ENCODE measurements around the gene RSPRY1.
A peak's percentile ranks its signal among the peaks of the same experiment; 100 is the strongest.
"Not testable (repeated sequence)": the region's sequence is repeated elsewhere in the genome, so short reads cannot be mapped to it uniquely, and the experiment has no call there.

The RSPRY1 gene

GRCh38 chr16:57273359-57273758, 87.2 kb downstream of the RSPRY1 start:
- Histone ChIP-seq H3K9ac (ENCODE audit: low read length) (no peak overlapping the region), H3K4me1 (ENCODE audit: control insufficient read depth, low read depth, low read length) (peaks cover 5% of the 10 kb centered on the region), H3K27ac (ENCODE audit: low read length) (no peak overlapping the region), H3K36me3 (ENCODE audit: control insufficient read depth, low read depth, low read length) (no peaks in the 10 kb centered on the region), H3K9me3 (ENCODE audit: control insufficient read depth, low read depth, low read length) (no peaks in the 10 kb centered on the region), H3K27me3 (ENCODE audit: control insufficient read depth, insufficient read depth, low read length) (no peaks in the 10 kb centered on the region), H3K4me3 (ENCODE audit: low read length) (no peak overlapping the region)

- no peak overlapping the region for H3K9ac ChIP-seq (ENCODE audit: low read length)
- no peak overlapping the region for H3K27ac ChIP-seq (ENCODE audit: low read length)
- no peaks in the 10 kb centered on the region for H3K9me3 ChIP-seq (ENCODE audit: control insufficient read depth, low read depth, low read length)
- H3K4me3 ChIP-seq (ENCODE audit: low read length): no peak overlapping the region
- no peaks in the 10 kb centered on the region for H3K36me3 ChIP-seq (ENCODE audit: control insufficient read depth, low read depth, low read length)
- peaks cover 5% of the 10 kb centered on the region for H3K4me1 ChIP-seq (ENCODE audit: control insufficient read depth, low read depth, low read length)
- no peaks in the 10 kb centered on the region for H3K27me3 ChIP-seq (ENCODE audit: control insufficient read depth, insufficient read depth, low read length)
Observed at GRCh38 chr16:57273826-57274225, 87.7 kb downstream of the RSPRY1 start.

DNA sequence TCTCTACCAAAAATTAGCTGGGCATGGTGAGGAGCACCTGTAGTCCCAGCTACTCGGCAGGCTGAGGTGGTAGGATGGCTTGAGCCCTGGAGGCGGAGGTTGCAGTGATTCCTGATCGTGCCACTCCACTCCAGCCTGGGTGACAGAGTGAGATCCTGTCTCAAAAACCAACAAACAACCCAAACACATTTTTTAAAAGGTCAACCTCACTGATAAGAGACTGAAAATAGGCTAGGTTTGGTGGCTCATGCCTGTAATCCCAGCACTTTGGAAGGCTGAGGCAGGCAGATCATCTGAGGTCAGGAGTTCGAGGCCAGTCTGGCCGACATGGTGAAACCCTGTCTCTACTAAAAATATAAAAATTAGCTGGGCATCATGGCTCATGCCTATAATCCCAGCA, 89.8 kb downstream of the RSPRY1 start:
- not testable (repeated sequence) for H3K27ac ChIP-seq (ENCODE audit: low read length); H3K4me1 ChIP-seq (ENCODE audit: control insufficient read depth, low read depth, low read length); H3K36me3 ChIP-seq (ENCODE audit: control insufficient read depth, low read depth, low read length); H3K9me3 ChIP-seq (ENCODE audit: control insufficient read depth, low read depth, low read length); H3K9ac ChIP-seq (ENCODE audit: low read length); H3K4me3 ChIP-seq (ENCODE audit: low read length); H3K27me3 ChIP-seq (ENCODE audit: control insufficient read depth, insufficient read depth, low read length)

DNA sequence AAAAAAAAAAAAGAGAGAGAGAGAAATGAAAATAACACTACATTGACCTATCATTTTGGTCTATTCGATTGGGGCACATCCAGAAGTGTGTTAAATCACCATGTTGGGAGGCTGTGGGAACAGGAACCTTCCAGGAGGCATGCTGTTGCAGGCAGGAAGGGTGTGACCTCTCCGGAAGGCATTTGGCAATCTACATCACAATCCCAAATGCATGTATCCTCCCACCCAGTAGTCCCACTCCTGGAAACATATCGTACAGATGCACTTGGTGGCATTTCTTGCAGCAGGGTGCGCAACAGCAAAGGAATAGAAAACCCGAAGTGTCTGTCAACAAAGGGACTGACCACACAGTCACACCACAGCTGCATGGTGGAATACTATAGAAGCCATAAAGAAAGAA, 90.5 kb downstream of the RSPRY1 start:
- H3K27ac ChIP-seq (ENCODE audit: low read length): no peak overlapping the region
- no peak overlapping the region for H3K4me3 ChIP-seq (ENCODE audit: low read length)
- no peaks in the 10 kb centered on the region for H3K36me3 ChIP-seq (ENCODE audit: control insufficient read depth, low read depth, low read length)
- no peak overlapping the region for H3K9ac ChIP-seq (ENCODE audit: low read length)
- H3K4me1 ChIP-seq (ENCODE audit: control insufficient read depth, low read depth, low read length): no peaks in the 10 kb centered on the region
- H3K9me3 ChIP-seq (ENCODE audit: control insufficient read depth, low read depth, low read length): no peaks in the 10 kb centered on the region
- no peaks in the 10 kb centered on the region for H3K27me3 ChIP-seq (ENCODE audit: control insufficient read depth, insufficient read depth, low read length)

DNA sequence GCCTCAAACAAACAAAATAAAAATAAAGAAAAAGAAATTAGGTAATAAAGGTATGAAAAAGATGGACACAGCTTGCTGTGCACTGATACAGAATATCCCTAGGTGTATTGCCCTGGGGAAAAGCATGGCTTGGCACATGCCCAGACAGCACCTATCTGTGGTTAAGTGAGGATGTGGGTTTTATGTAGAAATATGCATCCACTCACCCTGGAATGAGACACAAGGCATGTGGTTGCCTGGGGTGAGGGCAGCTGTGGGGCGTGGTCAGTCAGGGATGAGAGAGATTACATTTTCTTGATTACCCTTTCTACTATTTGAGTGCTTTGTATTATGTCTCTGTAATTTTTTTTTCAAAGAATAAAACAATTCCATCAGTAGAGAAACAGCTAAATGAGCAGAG, 91.5 kb downstream of the RSPRY1 start:
- Histone ChIP-seq H3K9ac (ENCODE audit: low read length) (no peak overlapping the region), H3K27ac (ENCODE audit: low read length) (no peak overlapping the region), H3K9me3 (ENCODE audit: control insufficient read depth, low read depth, low read length) (no peaks in the 10 kb centered on the region), H3K4me3 (ENCODE audit: low read length) (no peak overlapping the region), H3K27me3 (ENCODE audit: control insufficient read depth, insufficient read depth, low read length) (peaks cover 5% of the 10 kb centered on the region), H3K36me3 (ENCODE audit: control insufficient read depth, low read depth, low read length) (no peaks in the 10 kb centered on the region), H3K4me1 (ENCODE audit: control insufficient read depth, low read depth, low read length) (no peaks in the 10 kb centered on the region)

GRCh38 chr16:57278494-57278893, 92.4 kb downstream of the RSPRY1 start:
- Histone ChIP-seq H3K27ac (ENCODE audit: low read length) (no peak overlapping the region), H3K9me3 (ENCODE audit: control insufficient read depth, low read depth, low read length) (no peaks in the 10 kb centered on the region), H3K36me3 (ENCODE audit: control insufficient read depth, low read depth, low read length) (no peaks in the 10 kb centered on the region), H3K4me1 (ENCODE audit: control insufficient read depth, low read depth, low read length) (no peaks in the 10 kb centered on the region), H3K9ac (ENCODE audit: low read length) (no peak overlapping the region), H3K4me3 (ENCODE audit: low read length) (no peak overlapping the region), H3K27me3 (ENCODE audit: control insufficient read depth, insufficient read depth, low read length) (peaks cover 14% of the 10 kb centered on the region)

DNA sequence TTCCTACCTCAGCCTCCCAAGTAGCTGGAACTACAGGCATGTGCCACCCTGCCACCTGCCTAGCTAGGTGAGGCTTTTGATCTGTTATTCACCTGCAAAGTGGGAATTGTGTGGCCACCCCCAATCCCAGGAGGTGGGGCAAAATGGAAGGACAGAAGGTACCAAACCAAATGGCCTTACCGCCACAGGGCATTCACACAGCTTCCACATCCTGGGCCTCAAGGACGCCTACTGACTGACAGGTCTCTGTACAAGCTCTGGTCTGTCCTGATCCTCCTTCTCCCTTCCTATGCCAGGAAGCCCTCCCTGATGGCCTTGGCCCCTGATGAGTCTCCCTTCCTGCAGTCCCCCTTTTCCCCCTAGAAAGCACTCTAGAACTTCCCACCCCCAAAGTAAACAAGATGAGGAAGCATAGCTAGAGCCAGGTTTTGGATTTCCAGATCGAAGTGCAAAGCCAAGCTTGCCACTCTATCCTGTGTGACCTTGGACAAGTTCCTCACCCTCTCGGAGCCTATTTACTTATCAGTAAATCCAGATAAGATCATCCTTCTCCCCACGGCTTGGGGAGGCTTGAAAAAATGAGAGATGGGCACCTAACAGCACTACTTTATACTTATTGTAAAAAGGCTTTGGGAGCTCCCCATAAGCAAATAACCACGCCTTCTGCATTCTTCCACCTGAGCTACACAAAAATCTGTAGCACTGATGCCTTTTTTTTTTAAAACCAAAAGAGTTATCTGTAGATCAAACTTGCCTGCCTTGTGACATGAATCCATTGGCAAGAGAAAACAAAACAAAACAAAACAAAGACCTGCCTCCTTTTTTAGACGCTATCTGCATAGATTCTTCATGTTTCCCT, 93.9 kb downstream of the RSPRY1 start:
- Histone ChIP-seq H3K4me3 (ENCODE audit: low read length) (no peak overlapping the region), H3K36me3 (ENCODE audit: control insufficient read depth, low read depth, low read length) (no peaks in the 10 kb centered on the region), H3K9me3 (ENCODE audit: control insufficient read depth, low read depth, low read length) (no peaks in the 10 kb centered on the region), H3K9ac (ENCODE audit: low read length) (no peak overlapping the region), H3K27me3 (ENCODE audit: control insufficient read depth, insufficient read depth, low read length) (peaks cover 29% of the 10 kb centered on the region), H3K27ac (ENCODE audit: low read length) (no peak overlapping the region), H3K4me1 (ENCODE audit: control insufficient read depth, low read depth, low read length) (no peaks in the 10 kb centered on the region)

GRCh38 chr16:57281791-57282190, 95.7 kb downstream of the RSPRY1 start:
- Histone ChIP-seq H3K36me3 (ENCODE audit: control insufficient read depth, low read depth, low read length) (no peaks in the 10 kb centered on the region), H3K4me3 (ENCODE audit: low read length) (no peak overlapping the region), H3K9me3 (ENCODE audit: control insufficient read depth, low read depth, low read length) (no peaks in the 10 kb centered on the region), H3K9ac (ENCODE audit: low read length) (no peak overlapping the region), H3K27ac (ENCODE audit: low read length) (no peak overlapping the region), H3K27me3 (ENCODE audit: control insufficient read depth, insufficient read depth, low read length) (peaks cover 36% of the 10 kb centered on the region), H3K4me1 (ENCODE audit: control insufficient read depth, low read depth, low read length) (no peaks in the 10 kb centered on the region)

- H3K9ac ChIP-seq (ENCODE audit: low read length): no peak overlapping the region
- H3K27me3 ChIP-seq (ENCODE audit: control insufficient read depth, insufficient read depth, low read length): peaks cover 36% of the 10 kb centered on the region
- H3K4me1 ChIP-seq (ENCODE audit: control insufficient read depth, low read depth, low read length): no peaks in the 10 kb centered on the region
- no peaks in the 10 kb centered on the region for H3K9me3 ChIP-seq (ENCODE audit: control insufficient read depth, low read depth, low read length)
- no peak overlapping the region for H3K4me3 ChIP-seq (ENCODE audit: low read length)
- H3K36me3 ChIP-seq (ENCODE audit: control insufficient read depth, low read depth, low read length): no peaks in the 10 kb centered on the region
- H3K27ac ChIP-seq (ENCODE audit: low read length): no peak overlapping the region
Observed at GRCh38 chr16:57282510-57283213, 96.5 kb downstream of the RSPRY1 start.

DNA sequence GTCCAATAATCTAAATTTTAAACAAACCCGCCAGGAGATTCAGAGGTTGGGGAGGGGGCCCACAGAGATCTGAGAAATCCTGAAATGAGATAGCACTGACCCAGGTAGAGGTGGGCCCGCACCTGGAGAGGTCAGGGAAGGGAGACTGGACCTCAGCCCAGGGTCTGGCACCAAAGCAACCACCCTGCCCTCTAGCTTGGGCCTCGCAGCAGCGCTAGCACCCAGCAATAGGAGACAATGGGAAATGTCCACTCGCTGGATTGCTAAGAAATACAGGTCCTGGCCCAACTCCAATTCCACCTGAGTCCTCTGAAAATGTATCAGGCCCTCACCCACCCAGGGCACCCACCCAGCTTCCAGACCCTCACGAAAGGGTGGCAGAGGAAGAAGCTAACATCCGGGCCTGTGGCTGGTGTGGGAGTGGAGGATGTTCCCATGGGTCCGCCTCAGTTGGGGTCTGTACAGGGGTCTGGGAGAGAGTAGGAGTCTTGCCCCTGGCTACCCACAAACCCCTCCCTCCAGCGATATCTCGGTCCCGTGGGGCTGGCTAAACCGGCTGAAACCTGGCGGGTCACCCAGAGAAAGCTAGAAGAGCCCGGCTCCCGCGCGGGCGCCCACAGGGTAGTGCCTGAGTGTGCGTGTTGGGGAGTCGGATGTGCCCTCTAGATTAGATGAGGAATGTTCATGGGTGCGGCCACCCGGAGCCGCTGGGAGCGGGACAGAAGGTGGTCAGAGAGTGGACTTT, 97.3 kb downstream of the RSPRY1 start:
- peak overlapping the region; percentile 73 for H3K4me3 ChIP-seq (ENCODE audit: low read length)
- no peaks in the 10 kb centered on the region for H3K9me3 ChIP-seq (ENCODE audit: control insufficient read depth, low read depth, low read length)
- H3K27ac ChIP-seq (ENCODE audit: low read length): no peak overlapping the region
- H3K9ac ChIP-seq (ENCODE audit: low read length): no peak overlapping the region
- H3K27me3 ChIP-seq (ENCODE audit: control insufficient read depth, insufficient read depth, low read length): peaks cover 36% of the 10 kb centered on the region
- no peaks in the 10 kb centered on the region for H3K4me1 ChIP-seq (ENCODE audit: control insufficient read depth, low read depth, low read length)
- no peaks in the 10 kb centered on the region for H3K36me3 ChIP-seq (ENCODE audit: control insufficient read depth, low read depth, low read length)

DNA sequence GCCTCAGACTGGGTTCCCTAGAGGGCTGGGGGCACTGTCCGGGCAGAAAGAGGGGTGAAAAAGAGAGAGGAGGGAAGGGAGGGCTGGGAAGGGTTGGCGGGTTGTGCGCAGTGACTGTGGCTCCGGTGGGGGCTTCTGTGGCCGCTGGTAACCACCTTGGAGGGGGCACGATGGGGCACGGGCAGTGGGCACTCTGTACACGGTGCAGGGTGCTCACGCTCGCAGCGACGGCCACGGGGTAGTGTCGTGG, 97.8 kb downstream of the RSPRY1 start:
- Histone ChIP-seq H3K27me3 (ENCODE audit: control insufficient read depth, insufficient read depth, low read length) (peaks cover 36% of the 10 kb centered on the region), H3K27ac (ENCODE audit: low read length) (no peak overlapping the region), H3K9me3 (ENCODE audit: control insufficient read depth, low read depth, low read length) (no peaks in the 10 kb centered on the region), H3K4me1 (ENCODE audit: control insufficient read depth, low read depth, low read length) (no peaks in the 10 kb centered on the region), H3K4me3 (ENCODE audit: low read length) (peak overlapping the region; percentile 73), H3K36me3 (ENCODE audit: control insufficient read depth, low read depth, low read length) (no peaks in the 10 kb centered on the region), H3K9ac (ENCODE audit: low read length) (no peak overlapping the region)
